Measurements from ENCODE around the gene LRIF1.

Gene LRIF1

DNA sequence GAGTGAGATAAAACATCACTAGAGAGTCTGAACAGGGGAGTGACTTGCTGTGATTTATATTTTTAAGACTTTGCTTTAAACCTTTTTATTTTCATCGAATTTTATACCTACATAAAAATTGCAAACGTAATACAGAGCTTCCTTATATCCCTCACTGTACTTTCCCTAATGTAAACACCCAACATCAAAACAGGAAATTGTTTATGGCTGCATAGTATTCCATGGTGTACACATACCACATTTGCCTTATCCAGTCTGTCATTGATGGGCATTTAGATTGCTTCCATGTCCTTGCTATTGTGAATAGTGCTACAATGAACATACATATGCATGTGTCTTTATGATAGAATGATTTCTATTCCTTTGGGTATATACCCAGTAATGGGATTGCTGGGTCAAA, 34.8 kb downstream of the LRIF1 start:
- POLR2A ChIA-PET: no interaction called here
- DNase-seq (ENCODE audit: extremely low spot score): no peak
- CTCF ChIA-PET: no interaction called here
- no peak for TF ChIP-seq FOXK2 (IDR thresholded peaks at IDR 0.05)
- no peak for TF ChIP-seq FOXM1 (IDR thresholded peaks at IDR 0.05; ENCODE audit: borderline replicate concordance)

DNA sequence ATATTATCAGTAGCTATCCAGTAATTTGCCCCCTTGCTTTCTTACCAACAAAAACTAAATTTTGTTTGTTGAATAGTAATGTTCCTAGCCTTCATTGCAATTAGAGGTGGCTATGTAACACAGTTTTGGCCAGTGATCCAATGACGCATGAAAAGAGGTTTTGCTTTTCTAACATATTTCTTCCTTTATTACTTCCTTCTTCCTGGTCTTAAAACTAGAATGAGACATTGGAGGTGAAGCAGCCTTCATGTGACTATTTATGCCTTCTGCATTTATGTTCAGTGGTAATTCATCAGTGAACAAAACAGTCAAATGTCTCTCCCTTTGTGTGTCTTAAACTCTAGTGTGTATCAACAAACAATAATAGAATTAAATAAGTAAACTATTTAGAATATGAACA, 35.5 kb downstream of the LRIF1 start:
- CTCF ChIA-PET: no interaction called here
- no peak for DNase-seq (ENCODE audit: extremely low spot score)
- POLR2A ChIA-PET: no interaction called here
- no peak for TF ChIP-seq PKNOX1 (IDR thresholded peaks at IDR 0.05)
- no peak for TF ChIP-seq ARNT (IDR thresholded peaks at IDR 0.05)
- no peak for TF ChIP-seq SUZ12 (IDR thresholded peaks at IDR 0.05)
- TF ChIP-seq TARDBP (IDR thresholded peaks at IDR 0.05): no peak
- TF ChIP-seq FOXK2 (IDR thresholded peaks at IDR 0.05): no peak
- no peak for TF ChIP-seq FOXM1 (IDR thresholded peaks at IDR 0.05; ENCODE audit: borderline replicate concordance)
- no peak for TF ChIP-seq CTBP1 (IDR thresholded peaks at IDR 0.05; ENCODE audit: borderline replicate concordance)
- no peak for TF ChIP-seq LEF1 (IDR thresholded peaks at IDR 0.05; ENCODE audit: borderline replicate concordance)
- TF ChIP-seq SP1 (IDR thresholded peaks at IDR 0.05): no peak

GRCh38 chr1:110927484-110928075, 36.1 kb downstream of the LRIF1 start:
- POLR2A ChIA-PET: no interaction called here

DNA sequence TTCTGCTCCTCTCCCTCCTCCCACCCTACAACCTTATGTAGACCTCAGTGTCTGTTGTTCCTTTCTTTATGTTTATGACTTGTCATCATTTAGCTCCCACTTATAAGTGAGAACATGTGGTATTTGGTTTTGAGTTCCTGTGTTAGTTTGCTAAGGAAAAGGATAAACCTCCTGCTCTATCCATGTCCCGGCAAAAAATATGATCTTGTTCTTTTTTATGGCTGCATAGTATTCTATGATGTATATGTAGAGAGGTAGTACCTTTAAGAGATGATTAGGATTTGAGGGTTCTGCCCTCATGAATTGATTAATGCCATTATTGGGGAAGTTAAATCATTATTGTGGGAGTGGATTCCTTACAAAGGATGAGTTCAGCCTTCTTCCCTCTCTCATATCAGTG, 41.8 kb downstream of the LRIF1 start:
- CTCF ChIA-PET: no interaction called here
- no peak for DNase-seq (ENCODE audit: extremely low spot score)
- POLR2A ChIA-PET: no interaction called here
- no peak for TF ChIP-seq ARNT (IDR thresholded peaks at IDR 0.05)
- TF ChIP-seq TARDBP (IDR thresholded peaks at IDR 0.05): no peak
- no peak for TF ChIP-seq FOXA1 (IDR thresholded peaks at IDR 0.05)
- TF ChIP-seq HDGF (IDR thresholded peaks at IDR 0.05; ENCODE audit: borderline replicate concordance): no peak
- no peak for TF ChIP-seq BHLHE40 (IDR thresholded peaks at IDR 0.05; ENCODE audit: borderline replicate concordance)
- TF ChIP-seq L3MBTL2 (conservative IDR thresholded peaks at IDR 0.05): no peak
- no peak for TF ChIP-seq CTBP1 (IDR thresholded peaks at IDR 0.05; ENCODE audit: borderline replicate concordance)
- no peak for TF ChIP-seq NFRKB (IDR thresholded peaks at IDR 0.05)
- TF ChIP-seq ELF4 (IDR thresholded peaks at IDR 0.05): no peak
- TF ChIP-seq PKNOX1 (IDR thresholded peaks at IDR 0.05): no peak
- TF ChIP-seq SUZ12 (IDR thresholded peaks at IDR 0.05): no peak
- TF ChIP-seq LEF1 (IDR thresholded peaks at IDR 0.05; ENCODE audit: borderline replicate concordance): no peak
- no peak for TF ChIP-seq FOXM1 (IDR thresholded peaks at IDR 0.05; ENCODE audit: borderline replicate concordance)
- TF ChIP-seq ZNF384 (IDR thresholded peaks at IDR 0.05): no peak
- TF ChIP-seq FOXK2 (IDR thresholded peaks at IDR 0.05): no peak
- no peak for TF ChIP-seq SP1 (IDR thresholded peaks at IDR 0.05)

More at GRCh38 chr1:110927484-110928075, 36.1 kb downstream of the LRIF1 start:
- DNase-seq (ENCODE audit: extremely low spot score): no peak
- TF ChIP-seq FOXK2 (IDR thresholded peaks at IDR 0.05) (no peak), ELF4 (IDR thresholded peaks at IDR 0.05) (no peak), HDGF (IDR thresholded peaks at IDR 0.05; ENCODE audit: borderline replicate concordance) (no peak), L3MBTL2 (conservative IDR thresholded peaks at IDR 0.05) (no peak), TARDBP (IDR thresholded peaks at IDR 0.05) (no peak), ZNF384 (IDR thresholded peaks at IDR 0.05) (no peak), NFRKB (IDR thresholded peaks at IDR 0.05) (no peak)
- CTCF ChIA-PET: interaction anchor here (0.6 kb wide), 1 partner anchor 588 kb away, joined by 3 read pairs; no protein-coding TSS in a partner anchor

DNA sequence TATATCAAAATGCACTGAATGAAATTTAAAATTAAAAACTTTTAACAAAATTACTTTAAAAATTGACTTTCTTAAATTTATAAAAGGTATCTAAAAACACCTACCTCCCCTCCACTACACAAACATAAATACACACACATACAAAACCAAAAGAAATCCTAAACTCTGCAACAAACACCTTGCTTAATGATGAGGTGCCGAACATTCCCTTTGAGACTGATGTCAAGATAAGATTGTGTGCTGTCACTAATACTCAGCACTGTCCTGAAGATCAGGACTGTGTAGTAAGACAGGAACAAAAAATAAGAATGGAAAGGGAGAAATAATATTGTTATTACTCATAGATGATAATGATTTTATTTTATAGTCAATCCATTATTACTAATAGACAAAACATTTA, 45.7 kb downstream of the LRIF1 start:
- ChIA-PET POLR2A (no interaction called here), CTCF (no interaction called here)
- no peak for TF ChIP-seq ZNF384 (IDR thresholded peaks at IDR 0.05)
- no peak for TF ChIP-seq BHLHE40 (IDR thresholded peaks at IDR 0.05; ENCODE audit: borderline replicate concordance)
- no peak for TF ChIP-seq L3MBTL2 (conservative IDR thresholded peaks at IDR 0.05)
- no peak for TF ChIP-seq TARDBP (IDR thresholded peaks at IDR 0.05)
- no peak for TF ChIP-seq FOXM1 (IDR thresholded peaks at IDR 0.05; ENCODE audit: borderline replicate concordance)
- no peak for TF ChIP-seq ARNT (IDR thresholded peaks at IDR 0.05)
- DNase-seq (ENCODE audit: extremely low spot score): no peak

- POLR2A ChIA-PET: no interaction called here
Measured at GRCh38 chr1:110916669-110917306, 46.9 kb downstream of the LRIF1 start.

GRCh38 chr1:110916274-110916668, 47.5 kb downstream of the LRIF1 start:
- no peak for DNase-seq (ENCODE audit: extremely low spot score)
- POLR2A ChIA-PET: no interaction called here
- no peak for TF ChIP-seq HDGF (IDR thresholded peaks at IDR 0.05; ENCODE audit: borderline replicate concordance)
- no peak for TF ChIP-seq CTBP1 (IDR thresholded peaks at IDR 0.05; ENCODE audit: borderline replicate concordance)
- TF ChIP-seq LEF1 (IDR thresholded peaks at IDR 0.05; ENCODE audit: borderline replicate concordance): no peak
- TF ChIP-seq FOXA1 (IDR thresholded peaks at IDR 0.05): no peak
- no peak for TF ChIP-seq TARDBP (IDR thresholded peaks at IDR 0.05)
- TF ChIP-seq SUZ12 (IDR thresholded peaks at IDR 0.05): no peak
- TF ChIP-seq ELF4 (IDR thresholded peaks at IDR 0.05): no peak
- TF ChIP-seq SP1 (IDR thresholded peaks at IDR 0.05): no peak
- no peak for TF ChIP-seq BHLHE40 (IDR thresholded peaks at IDR 0.05; ENCODE audit: borderline replicate concordance)
- no peak for TF ChIP-seq ARNT (IDR thresholded peaks at IDR 0.05)
- TF ChIP-seq ZNF384 (IDR thresholded peaks at IDR 0.05): no peak
- TF ChIP-seq FOXK2 (IDR thresholded peaks at IDR 0.05): no peak
- no peak for TF ChIP-seq NFRKB (IDR thresholded peaks at IDR 0.05)
- TF ChIP-seq PKNOX1 (IDR thresholded peaks at IDR 0.05): no peak
- no peak for TF ChIP-seq L3MBTL2 (conservative IDR thresholded peaks at IDR 0.05)
- no peak for TF ChIP-seq FOXM1 (IDR thresholded peaks at IDR 0.05; ENCODE audit: borderline replicate concordance)
- CTCF ChIA-PET: no interaction called here

More at GRCh38 chr1:110916669-110917306, 46.9 kb downstream of the LRIF1 start:
- TF ChIP-seq HDGF (IDR thresholded peaks at IDR 0.05; ENCODE audit: borderline replicate concordance) (no peak), ELF4 (IDR thresholded peaks at IDR 0.05) (no peak), FOXM1 (IDR thresholded peaks at IDR 0.05; ENCODE audit: borderline replicate concordance) (no peak), ARNT (IDR thresholded peaks at IDR 0.05) (no peak), FOXA1 (IDR thresholded peaks at IDR 0.05) (no peak), CTBP1 (IDR thresholded peaks at IDR 0.05; ENCODE audit: borderline replicate concordance) (no peak), L3MBTL2 (conservative IDR thresholded peaks at IDR 0.05) (no peak)
- CTCF ChIA-PET: no interaction called here
- DNase-seq (ENCODE audit: extremely low spot score): no peak
